Stomach (tissue), 4 donors: Measurements from ENCODE around the gene PLA2G4A.
"Not testable (repeated sequence)": the region's sequence is repeated elsewhere in the genome, so short reads cannot be mapped to it uniquely, and the experiment has no call there.

Experiments
- POLR2A ChIP-seq, 4 donors: fragments of 450-650 bp; IDR thresholded peaks; one replicate each; pipeline ENCODE4 v1.6.1; 2016; ENCODE audit warnings: antibody characterized with exemption in 4 of 4, control low read depth in 2 of 4, mild to moderate bottlenecking in 1 of 4, moderate library complexity in 1 of 4
- TF ChIP-seq, protein P1 (sequence below), 7 experiments: fragments of 450-650 bp in 4 of 7; fragments of 200-600 bp in 3 of 7; sonication (generic) in 3 of 7; IDR thresholded peaks; one replicate each; pipeline ENCODE4 v1.5.1; 2016 to 2019; ENCODE audit warnings: antibody characterized with exemption in 7 of 7, control low read depth in 2 of 7, mild to moderate bottlenecking in 1 of 7

- TF ChIP-seq, protein P1, sequence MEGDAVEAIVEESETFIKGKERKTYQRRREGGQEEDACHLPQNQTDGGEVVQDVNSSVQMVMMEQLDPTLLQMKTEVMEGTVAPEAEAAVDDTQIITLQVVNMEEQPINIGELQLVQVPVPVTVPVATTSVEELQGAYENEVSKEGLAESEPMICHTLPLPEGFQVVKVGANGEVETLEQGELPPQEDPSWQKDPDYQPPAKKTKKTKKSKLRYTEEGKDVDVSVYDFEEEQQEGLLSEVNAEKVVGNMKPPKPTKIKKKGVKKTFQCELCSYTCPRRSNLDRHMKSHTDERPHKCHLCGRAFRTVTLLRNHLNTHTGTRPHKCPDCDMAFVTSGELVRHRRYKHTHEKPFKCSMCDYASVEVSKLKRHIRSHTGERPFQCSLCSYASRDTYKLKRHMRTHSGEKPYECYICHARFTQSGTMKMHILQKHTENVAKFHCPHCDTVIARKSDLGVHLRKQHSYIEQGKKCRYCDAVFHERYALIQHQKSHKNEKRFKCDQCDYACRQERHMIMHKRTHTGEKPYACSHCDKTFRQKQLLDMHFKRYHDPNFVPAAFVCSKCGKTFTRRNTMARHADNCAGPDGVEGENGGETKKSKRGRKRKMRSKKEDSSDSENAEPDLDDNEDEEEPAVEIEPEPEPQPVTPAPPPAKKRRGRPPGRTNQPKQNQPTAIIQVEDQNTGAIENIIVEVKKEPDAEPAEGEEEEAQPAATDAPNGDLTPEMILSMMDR (IDR thresholded peaks at IDR 0.05) = not testable (repeated sequence)
- TF ChIP-seq POLR2A (IDR thresholded peaks at IDR 0.05) = not testable (repeated sequence)
These were observed 92.6 kb downstream of the PLA2G4A start for GRCh38 chr1:186921386-186921785.
